Heart left ventricle (tissue), 13 donors: ENCODE data around the gene ANXA11.

Experiments used
- CTCF ChIP-seq, 12 donors: fragments of 200-600 bp; sonication (generic) in 4 of 12; IDR thresholded peaks; one replicate each; pipeline versions ENCODE4 v1.5.0 to v1.8.0; 2018 to 2022; ENCODE audit warnings: antibody characterized with exemption in 12 of 12, mild to moderate bottlenecking in 5 of 12
- POLR2A ChIP-seq, 2 donors: fragments of 450-650 bp; IDR thresholded peaks; one replicate each; pipeline ENCODE4 v1.6.1; 2017; ENCODE audit warnings: antibody characterized with exemption in 2 of 2, mild to moderate bottlenecking in 2 of 2, moderate library complexity in 2 of 2
- donor health status: ischemic (EF 13 %, LVEDD 7.1; RV severe dilation, severe dysfunction).
- donor health status: DM: no; HTN: yes; CAD: no.
- donor health status: DM: no; HTN: no; CAD: no.
- donor health status: ischemic (EF 25% LVEDD 6.9; RV normal size, moderate dysfunction).
- donor health status: ischemic (EF 25% LVEDD 5.7; RV mildly dilated, moderate dysfunction).
- donor health status: ischemic (EF 35%, LVEDD 5.7; RV mildly dilated, moderate dysfunction).
- donor health status: nonischemic (EF 11% LVEDD 7.7; RV severe dilation, severe dysfunction).
- donor health status: DM: yes; HTN: yes; CAD: no.
- donor health status: PGD.
- donor health status: ischemic (EF 29% LVEDD 5.4; RV normal size, mild dysfunction).
- donor health status: nonischemic (EF 23%, LVEDD 6.1; RV moderate dilation, normal function).

GRCh38 chr10:80186364-80187012 is 18.8 kb downstream of the ANXA11 start:
- TF ChIP-seq POLR2A (IDR thresholded peaks at IDR 0.05) (no peak), CTCF (IDR thresholded peaks at IDR 0.05) (no peak)
